K562 (cell line): ENCODE results near the gene CFAP298. TPM values are rescaled to one million over a fixed set of nuclear protein-coding genes. Genes with fewer than 3 reads are reported as not detected.
A peak's percentile ranks its signal among the peaks of the same experiment; 100 is the strongest.

ENCODE experiments used
- BCOR ChIP-seq: fragments of 450-650 bp; IDR thresholded peaks from 2 replicates; pipeline ENCODE4 v1.6.1; 2016
- CREB1 ChIP-seq, 2 experiments: sonication (generic) in 1 of 2; formaldehyde crosslinking in 1 of 2; IDR thresholded peaks; 2 replicates each; pipeline versions ENCODE4 v1.6.1 to v1.8.0; 2012 to 2022; ENCODE audit warnings: inconsistent platforms in 1 of 2, mild to moderate bottlenecking in 1 of 2, missing genetic modification reagents in 1 of 2, moderate library complexity in 1 of 2
- CXXC5 ChIP-seq: fragments of 250-450 bp; sonication (Bioruptor Pico); IDR thresholded peaks from 2 replicates; pipeline ENCODE4 v1.8.0; 2022; ENCODE audit warnings: inconsistent platforms, mild to moderate bottlenecking, moderate library complexity
- FOSL1 ChIP-seq: fragments of 200-800 bp; sonication (Bioruptor generic); conservative IDR thresholded peaks from 2 replicates; pipeline ENCODE4 v1.6.1; 2016; ENCODE audit warnings: missing genetic modification characterization, missing compliant biosample characterization
- FOXK2 ChIP-seq, 2 experiments: fragments of 450-650 bp; IDR thresholded peaks in 1 of 2; conservative IDR thresholded peaks in 1 of 2; 2 replicates each; pipeline ENCODE4 v1.6.1; 2016; ENCODE audit warnings: low read depth in 2 of 2, mild to moderate bottlenecking in 1 of 2
- HCFC1 ChIP-seq: IDR thresholded peaks from 2 replicates; pipeline ENCODE4 v1.6.1; 2012; ENCODE audit warnings: low read depth, low read length, improper control_type of control experiment
- KDM1A ChIP-seq, 2 experiments: fragments of 450-650 bp; IDR thresholded peaks; 2 replicates each; pipeline ENCODE4 v1.6.1; 2016; ENCODE audit warnings: mild to moderate bottlenecking in 2 of 2
- MIER1 ChIP-seq: fragments of 450-650 bp; IDR thresholded peaks from 2 replicates; pipeline ENCODE4 v1.6.1; 2016; ENCODE audit warnings: antibody characterized with exemption, mild to moderate bottlenecking, low read depth
- MTA3 ChIP-seq: fragments of 450-650 bp; formaldehyde crosslinking; IDR thresholded peaks from 2 replicates; pipeline ENCODE4 v1.6.1; 2017; ENCODE audit warnings: mild to moderate bottlenecking, borderline replicate concordance
- ZFP36 ChIP-seq: fragments of 150-350 bp; IDR thresholded peaks from 2 replicates; pipeline ENCODE4 v1.6.1; 2018; ENCODE audit warnings: low read length, low read depth; ENCODE audit not compliant: partially characterized antibody
- polyA plus RNA-seq, 8 experiments: library from polyadenylated mRNA; depleted of rRNA in 4 of 8; stranded (reverse) in 5 of 8; unstranded in 3 of 8; fragments of >200 nt; fragmentation: Nextera tagmentation in 2 of 8; fragmentation: Illumina TruSeq in 1 of 8; extraction: Ambion mirVana in 2 of 8; extraction: Trizol in 1 of 8; gene quantifications; 2 replicates each; pipeline versions ENCODE4 v1.2.1 to v1.2.3, GENCODE V29; 2011 to 2014; ENCODE audit warnings: inconsistent platforms in 1 of 8, missing spikeins in 1 of 8
- total RNA-seq, 7 experiments: library from RNA; depleted of rRNA in 6 of 7; stranded (reverse); fragments of >200 nt in 6 of 7; fragmentation: Illumina TruSeq in 2 of 7; extraction: Trizol in 2 of 7; gene quantifications; 2 replicates each; pipeline versions ENCODE4 v1.2.1 to v1.2.3, GENCODE V29; 2011 to 2021; ENCODE audit warnings: low replicate concordance in 1 of 7
- TF ChIP-seq, protein P1 (sequence below): fragments of 200-800 bp; sonication (Bioruptor generic); IDR thresholded peaks from 2 replicates; pipeline ENCODE4 v1.6.1; 2016; ENCODE audit warnings: missing genetic modification characterization, missing compliant biosample characterization
- TF ChIP-seq, protein P2 (sequence below): fragments of 450-650 bp; IDR thresholded peaks from 2 replicates; pipeline ENCODE4 v1.6.1; 2016; ENCODE audit warnings: antibody characterized with exemption
- TF ChIP-seq, protein P3 (sequence below), 2 experiments: IDR thresholded peaks; 2 replicates each; pipeline ENCODE4 v1.6.1; 2012; ENCODE audit warnings: improper control_type of control experiment in 2 of 2, low read depth in 2 of 2, low read length in 2 of 2, borderline replicate concordance in 1 of 2
- TF ChIP-seq, protein P4 (sequence below), 3 experiments: IDR thresholded peaks in 2 of 3; conservative IDR thresholded peaks in 1 of 3; 2 replicates each; pipeline ENCODE4 v1.5.1; 2011 to 2012; ENCODE audit warnings: low read length in 3 of 3, mild to moderate bottlenecking in 3 of 3, control low read depth in 2 of 3, improper control_type of control experiment in 1 of 3, inconsistent platforms in 1 of 3, low read depth in 1 of 3, mixed read lengths in 1 of 3, moderate library complexity in 1 of 3; ENCODE audit not compliant: insufficient read depth in 2 of 3

Gene CFAP298
- total and polyA plus RNA-seq, 9 of the 15 experiments (the other 6 are each of a cell fraction or from before 2014, with no cell fraction given) = 31.4 to 178 (median 89.7) TPM

DNA sequence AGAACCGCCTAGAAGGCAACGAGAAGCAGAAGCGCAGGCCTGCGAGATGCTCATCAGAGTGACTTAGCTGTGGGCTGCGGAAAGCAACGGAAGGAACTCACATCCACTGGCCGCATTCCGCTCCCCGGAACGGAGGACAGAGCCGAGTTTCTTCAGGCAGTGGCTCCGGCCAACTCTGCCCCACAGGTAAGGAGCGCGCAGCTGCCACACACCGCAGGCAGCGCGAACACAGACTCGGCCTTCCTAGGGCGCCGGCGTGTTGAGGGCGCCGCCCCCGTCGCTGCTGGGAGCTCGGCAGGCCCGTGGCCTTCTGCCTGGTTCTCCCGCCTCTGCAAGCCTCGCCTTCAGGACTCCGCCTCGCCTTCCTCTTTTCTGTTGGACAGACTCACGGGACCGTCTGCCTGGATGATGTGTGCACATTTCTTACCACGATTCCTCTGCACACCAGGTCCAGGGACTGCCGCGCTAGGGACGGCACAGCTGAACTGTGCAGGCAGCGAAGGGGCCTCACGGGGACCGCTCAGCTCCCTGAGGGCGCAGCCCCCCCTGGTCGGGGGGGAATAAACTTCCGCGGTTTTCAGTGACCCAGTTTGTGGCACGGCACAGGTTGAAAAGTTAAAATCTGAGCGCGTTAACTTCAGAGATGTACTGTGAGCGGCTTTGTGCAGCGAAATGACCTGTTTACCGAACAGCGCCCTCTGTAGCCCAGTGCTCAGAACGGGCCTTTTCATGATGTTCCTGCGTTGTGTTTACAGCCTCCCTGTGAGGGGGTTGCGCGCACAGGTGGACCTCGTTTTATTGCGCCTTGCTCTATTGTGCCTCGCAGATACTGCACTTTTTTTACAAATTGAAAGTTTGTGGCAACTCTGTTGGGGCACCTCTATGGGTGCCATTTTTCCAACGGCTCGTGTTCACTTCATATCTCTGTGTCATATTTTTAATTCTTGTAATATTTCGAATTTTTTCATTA, 42.6 kb downstream of the CFAP298 start (continued):
- TF ChIP-seq, protein P1, sequence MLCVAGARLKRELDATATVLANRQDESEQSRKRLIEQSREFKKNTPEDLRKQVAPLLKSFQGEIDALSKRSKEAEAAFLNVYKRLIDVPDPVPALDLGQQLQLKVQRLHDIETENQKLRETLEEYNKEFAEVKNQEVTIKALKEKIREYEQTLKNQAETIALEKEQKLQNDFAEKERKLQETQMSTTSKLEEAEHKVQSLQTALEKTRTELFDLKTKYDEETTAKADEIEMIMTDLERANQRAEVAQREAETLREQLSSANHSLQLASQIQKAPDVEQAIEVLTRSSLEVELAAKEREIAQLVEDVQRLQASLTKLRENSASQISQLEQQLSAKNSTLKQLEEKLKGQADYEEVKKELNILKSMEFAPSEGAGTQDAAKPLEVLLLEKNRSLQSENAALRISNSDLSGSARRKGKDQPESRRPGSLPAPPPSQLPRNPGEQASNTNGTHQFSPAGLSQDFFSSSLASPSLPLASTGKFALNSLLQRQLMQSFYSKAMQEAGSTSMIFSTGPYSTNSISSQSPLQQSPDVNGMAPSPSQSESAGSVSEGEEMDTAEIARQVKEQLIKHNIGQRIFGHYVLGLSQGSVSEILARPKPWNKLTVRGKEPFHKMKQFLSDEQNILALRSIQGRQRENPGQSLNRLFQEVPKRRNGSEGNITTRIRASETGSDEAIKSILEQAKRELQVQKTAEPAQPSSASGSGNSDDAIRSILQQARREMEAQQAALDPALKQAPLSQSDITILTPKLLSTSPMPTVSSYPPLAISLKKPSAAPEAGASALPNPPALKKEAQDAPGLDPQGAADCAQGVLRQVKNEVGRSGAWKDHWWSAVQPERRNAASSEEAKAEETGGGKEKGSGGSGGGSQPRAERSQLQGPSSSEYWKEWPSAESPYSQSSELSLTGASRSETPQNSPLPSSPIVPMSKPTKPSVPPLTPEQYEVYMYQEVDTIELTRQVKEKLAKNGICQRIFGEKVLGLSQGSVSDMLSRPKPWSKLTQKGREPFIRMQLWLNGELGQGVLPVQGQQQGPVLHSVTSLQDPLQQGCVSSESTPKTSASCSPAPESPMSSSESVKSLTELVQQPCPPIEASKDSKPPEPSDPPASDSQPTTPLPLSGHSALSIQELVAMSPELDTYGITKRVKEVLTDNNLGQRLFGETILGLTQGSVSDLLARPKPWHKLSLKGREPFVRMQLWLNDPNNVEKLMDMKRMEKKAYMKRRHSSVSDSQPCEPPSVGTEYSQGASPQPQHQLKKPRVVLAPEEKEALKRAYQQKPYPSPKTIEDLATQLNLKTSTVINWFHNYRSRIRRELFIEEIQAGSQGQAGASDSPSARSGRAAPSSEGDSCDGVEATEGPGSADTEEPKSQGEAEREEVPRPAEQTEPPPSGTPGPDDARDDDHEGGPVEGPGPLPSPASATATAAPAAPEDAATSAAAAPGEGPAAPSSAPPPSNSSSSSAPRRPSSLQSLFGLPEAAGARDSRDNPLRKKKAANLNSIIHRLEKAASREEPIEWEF (CRISPR knock-in tag) = no peak
- TF ChIP-seq FOSL1 (tag) (0 out of 2 replicates have a peak, but pooled peaks have one; percentile 29), BCOR (peak; percentile 54), FOXK2 (conservative IDR thresholded peaks at IDR 0.05 in 1 of 2, IDR thresholded peaks at IDR 0.05 in 1 of 2; ENCODE audit: low read depth in 2 of 2) (peak; percentile 83 to 85), KDM1A (IDR thresholded peaks at IDR 0.05) (no peak; a peak in 1 of 4 replicates), HCFC1 (peak; percentile 39; the same call in 1 of the 2 replicates), MTA3 (peak; percentile 68; the same call in 1 of the 2 replicates), CREB1 (IDR thresholded peaks at IDR 0.05) (no peak), CREB1 (CRISPR knock-in tag; IDR thresholded peaks at IDR 0.05) (0 out of 2 replicates have a peak, but pooled peaks have one; percentile 19), MIER1 (0 out of 2 replicates have a peak, but pooled peaks have one; percentile 24), CXXC5 (CRISPR knock-in tag) (peak; percentile 65), ZFP36 (peak; percentile 3)
- TF ChIP-seq, protein P2, sequence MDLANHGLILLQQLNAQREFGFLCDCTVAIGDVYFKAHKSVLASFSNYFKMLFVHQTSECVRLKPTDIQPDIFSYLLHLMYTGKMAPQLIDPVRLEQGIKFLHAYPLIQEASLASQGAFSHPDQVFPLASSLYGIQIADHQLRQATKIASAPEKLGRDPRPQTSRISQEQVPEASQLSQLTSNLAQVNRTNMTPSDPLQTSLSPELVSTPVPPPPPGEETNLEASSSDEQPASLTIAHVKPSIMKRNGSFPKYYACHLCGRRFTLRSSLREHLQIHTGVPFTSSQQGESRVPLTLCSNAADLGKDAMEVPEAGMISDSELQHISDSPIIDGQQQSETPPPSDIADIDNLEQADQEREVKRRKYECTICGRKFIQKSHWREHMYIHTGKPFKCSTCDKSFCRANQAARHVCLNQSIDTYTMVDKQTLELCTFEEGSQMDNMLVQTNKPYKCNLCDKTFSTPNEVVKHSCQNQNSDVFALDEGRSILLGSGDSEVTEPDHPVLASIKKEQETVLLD = 0 out of 2 replicates have a peak, but pooled peaks have one; percentile 14
- TF ChIP-seq, protein P3, sequence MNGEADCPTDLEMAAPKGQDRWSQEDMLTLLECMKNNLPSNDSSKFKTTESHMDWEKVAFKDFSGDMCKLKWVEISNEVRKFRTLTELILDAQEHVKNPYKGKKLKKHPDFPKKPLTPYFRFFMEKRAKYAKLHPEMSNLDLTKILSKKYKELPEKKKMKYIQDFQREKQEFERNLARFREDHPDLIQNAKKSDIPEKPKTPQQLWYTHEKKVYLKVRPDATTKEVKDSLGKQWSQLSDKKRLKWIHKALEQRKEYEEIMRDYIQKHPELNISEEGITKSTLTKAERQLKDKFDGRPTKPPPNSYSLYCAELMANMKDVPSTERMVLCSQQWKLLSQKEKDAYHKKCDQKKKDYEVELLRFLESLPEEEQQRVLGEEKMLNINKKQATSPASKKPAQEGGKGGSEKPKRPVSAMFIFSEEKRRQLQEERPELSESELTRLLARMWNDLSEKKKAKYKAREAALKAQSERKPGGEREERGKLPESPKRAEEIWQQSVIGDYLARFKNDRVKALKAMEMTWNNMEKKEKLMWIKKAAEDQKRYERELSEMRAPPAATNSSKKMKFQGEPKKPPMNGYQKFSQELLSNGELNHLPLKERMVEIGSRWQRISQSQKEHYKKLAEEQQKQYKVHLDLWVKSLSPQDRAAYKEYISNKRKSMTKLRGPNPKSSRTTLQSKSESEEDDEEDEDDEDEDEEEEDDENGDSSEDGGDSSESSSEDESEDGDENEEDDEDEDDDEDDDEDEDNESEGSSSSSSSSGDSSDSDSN (IDR thresholded peaks at IDR 0.05; ENCODE audit: borderline replicate concordance in 1 of 2, low read depth in 2 of 2, low read length in 2 of 2) = peak; percentile 58 to 60; a peak in 1 of 4 replicates
- TF ChIP-seq, protein P4, sequence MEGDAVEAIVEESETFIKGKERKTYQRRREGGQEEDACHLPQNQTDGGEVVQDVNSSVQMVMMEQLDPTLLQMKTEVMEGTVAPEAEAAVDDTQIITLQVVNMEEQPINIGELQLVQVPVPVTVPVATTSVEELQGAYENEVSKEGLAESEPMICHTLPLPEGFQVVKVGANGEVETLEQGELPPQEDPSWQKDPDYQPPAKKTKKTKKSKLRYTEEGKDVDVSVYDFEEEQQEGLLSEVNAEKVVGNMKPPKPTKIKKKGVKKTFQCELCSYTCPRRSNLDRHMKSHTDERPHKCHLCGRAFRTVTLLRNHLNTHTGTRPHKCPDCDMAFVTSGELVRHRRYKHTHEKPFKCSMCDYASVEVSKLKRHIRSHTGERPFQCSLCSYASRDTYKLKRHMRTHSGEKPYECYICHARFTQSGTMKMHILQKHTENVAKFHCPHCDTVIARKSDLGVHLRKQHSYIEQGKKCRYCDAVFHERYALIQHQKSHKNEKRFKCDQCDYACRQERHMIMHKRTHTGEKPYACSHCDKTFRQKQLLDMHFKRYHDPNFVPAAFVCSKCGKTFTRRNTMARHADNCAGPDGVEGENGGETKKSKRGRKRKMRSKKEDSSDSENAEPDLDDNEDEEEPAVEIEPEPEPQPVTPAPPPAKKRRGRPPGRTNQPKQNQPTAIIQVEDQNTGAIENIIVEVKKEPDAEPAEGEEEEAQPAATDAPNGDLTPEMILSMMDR (IDR thresholded peaks at IDR 0.05 in 2 of 3, conservative IDR thresholded peaks at IDR 0.05 in 1 of 3; ENCODE audit: insufficient read depth in 2 of 3, low read depth in 1 of 3, low read length in 3 of 3) = peak; percentile 89 to 98 (median 90)
